Skin of body (tissue), 2 donors: ENCODE measurements around the gene PTPN5. TPM values are rescaled to one million over a fixed set of nuclear protein-coding genes. Genes with fewer than 3 reads are reported as not detected.

Experiments used
- DNase-seq: peaks from one replicate; lab custom pipeline; 2025; lab: John Stamatoyannopoulos, UW
- total RNA-seq: library from RNA; depleted of rRNA; stranded (reverse); fragments of >200 nt; gene quantifications from one replicate; pipeline ENCODE4 v1.2.3, GENCODE V29; 2014

Gene PTPN5
- total RNA-seq, 1 donor from 2014 or later: 0.69 TPM

- no peak for DNase-seq
These were observed 49.8 kb downstream of the PTPN5 start for GRCh38 chr11:18741783-18742182.

GRCh38 chr11:18739685-18740084 lies 51.9 kb downstream of the PTPN5 start:
- no peak for DNase-seq

- no peak for DNase-seq
These were observed 54.0 kb downstream of the PTPN5 start for GRCh38 chr11:18737642-18738041.

GRCh38 chr11:18736590-18737148 lies 54.9 kb downstream of the PTPN5 start:
- DNase-seq: no peak

GRCh38 chr11:18733202-18733601 lies 58.4 kb downstream of the PTPN5 start:
- DNase-seq: no peak

- DNase-seq: peak; percentile 34
These were observed 59.4 kb downstream of the PTPN5 start for GRCh38 chr11:18731949-18732821.

- no peak for DNase-seq
These were observed 60.2 kb downstream of the PTPN5 start for GRCh38 chr11:18731441-18731840.

- DNase-seq: no peak
These were observed 61.6 kb downstream of the PTPN5 start for GRCh38 chr11:18730020-18730419.

- no peak for DNase-seq
These were observed 62.2 kb downstream of the PTPN5 start for GRCh38 chr11:18729426-18729825.

GRCh38 chr11:18728658-18729057 lies 62.9 kb downstream of the PTPN5 start:
- DNase-seq: no peak

GRCh38 chr11:18727479-18728236 lies 63.9 kb downstream of the PTPN5 start:
- DNase-seq: peak; percentile 8

- no peak for DNase-seq
These were observed 65.6 kb downstream of the PTPN5 start, which contains the start of gene IGSF22 for GRCh38 chr11:18726040-18726439. TSS of gene IGSF22 (minus strand) at chr11:18726188. CDS start at chr11:18724236, 1,952 bp downstream.

- DNase-seq: no peak
These were observed 67.6 kb downstream of the PTPN5 start for GRCh38 chr11:18723991-18724390.

- no peak for DNase-seq
These were observed 69.3 kb downstream of the PTPN5 start for GRCh38 chr11:18722293-18722637.

- peak; percentile 14 for DNase-seq
These were observed 69.9 kb downstream of the PTPN5 start for GRCh38 chr11:18721561-18722292.

GRCh38 chr11:18720808-18721560 lies 70.6 kb downstream of the PTPN5 start:
- DNase-seq: peak; percentile 53

GRCh38 chr11:18720091-18720807 lies 71.3 kb downstream of the PTPN5 start:
- peak; percentile 9 for DNase-seq

- DNase-seq: no peak
These were observed 76.1 kb downstream of the PTPN5 start for GRCh38 chr11:18715476-18715875.

GRCh38 chr11:18714443-18714780 lies 77.2 kb downstream of the PTPN5 start:
- no peak for DNase-seq
